C4-2B (cell line): ENCODE data around the gene SRC.

ENCODE experiments used
- CTCF ChIP-seq: fragments of 450-650 bp; conservative IDR thresholded peaks from 2 replicates; pipeline ENCODE4 v1.5.1; 2017; ENCODE audit warnings: mild to moderate bottlenecking
- ZFX ChIP-seq: fragments of 450-650 bp; IDR thresholded peaks from 2 replicates; pipeline ENCODE4 v1.6.1; 2017

- TF ChIP-seq CTCF (no peak), ZFX (no peak)
Measured at GRCh38 chr20:37419307-37419706, 73.4 kb downstream of the SRC start.
